MCF 10A (cell line): Measurements from ENCODE around the gene FAM241B. TPM values are rescaled to one million over a fixed set of nuclear protein-coding genes. Genes with fewer than 3 reads are reported as not detected.

Source experiments
- BruUV-seq: library from RNA; stranded (reverse); fragments of 400-500 nt; replicated peaks from 2 replicates; lab custom pipeline; 2021; lab: Mats Ljungman, UMichigan
- CTCF ChIA-PET: fragments of 300-600 bp; sonication (Branson Sonifier 250); formaldehyde crosslinking; extraction: SDS; loops from one replicate; lab custom pipeline; 2021; ENCODE audit warnings: antibody characterized with exemption, inconsistent platforms; lab: Yijun Ruan, JAX
- POLR2A ChIA-PET: fragments of 300-600, 350-650 bp; sonication (Branson Sonifier 250); formaldehyde crosslinking; extraction: SDS; loops from one replicate; lab custom pipeline; 2020; ENCODE audit warnings: antibody characterized with exemption, inconsistent platforms; lab: Yijun Ruan, JAX
- DNase-seq: peaks from one replicate; pipeline ENCODE4 v3.0.0-alpha.2; 2018; ENCODE audit not compliant: unreplicated experiment
- H3K27ac Mint-ChIP-seq: one replicate; pipeline ENCODE4 v1.8.0; 2022; ENCODE audit warnings: mild to moderate bottlenecking, low read depth, mixed read lengths; ENCODE audit not compliant: unreplicated experiment
- H3K27me3 Mint-ChIP-seq: one replicate; pipeline ENCODE4 v1.8.0; 2022; ENCODE audit warnings: mixed read lengths; ENCODE audit not compliant: insufficient read depth, unreplicated experiment
- H3K36me3 Mint-ChIP-seq: one replicate; pipeline ENCODE4 v1.8.0; 2022; ENCODE audit warnings: mild to moderate bottlenecking, moderate library complexity, mixed read lengths; ENCODE audit not compliant: insufficient read depth, unreplicated experiment
- H3K4me1 Mint-ChIP-seq: one replicate; pipeline ENCODE4 v1.8.0; 2022; ENCODE audit warnings: mixed read lengths; ENCODE audit not compliant: insufficient read depth, unreplicated experiment
- H3K4me3 Mint-ChIP-seq: one replicate; pipeline ENCODE4 v1.8.0; 2022; ENCODE audit warnings: mild to moderate bottlenecking, moderate library complexity, mixed read lengths; ENCODE audit not compliant: unreplicated experiment
- H3K9me3 Mint-ChIP-seq: one replicate; pipeline ENCODE4 v1.8.0; 2022; ENCODE audit warnings: mixed read lengths; ENCODE audit not compliant: unreplicated experiment
- CTCF ChIP-seq: fragments of 200-600 bp; IDR thresholded peaks from one replicate; pipeline ENCODE4 v1.8.0; 2022; ENCODE audit warnings: antibody characterized with exemption, mild to moderate bottlenecking; ENCODE audit not compliant: unreplicated experiment
- intact Hi-C: fragments of 100-400 bp; cut with micrococcal nuclease; formaldehyde crosslinking; loops from 2 replicates; pipeline ENCODE4 v1.14.1; 2022
- total RNA-seq: library from RNA; stranded (reverse); gene quantifications from 2 replicates; pipeline ENCODE4 v1.2.3, GENCODE V29; 2022

Gene FAM241B
- total RNA-seq, 1 experiment from 2014 or later, result 7.5 TPM

DNA sequence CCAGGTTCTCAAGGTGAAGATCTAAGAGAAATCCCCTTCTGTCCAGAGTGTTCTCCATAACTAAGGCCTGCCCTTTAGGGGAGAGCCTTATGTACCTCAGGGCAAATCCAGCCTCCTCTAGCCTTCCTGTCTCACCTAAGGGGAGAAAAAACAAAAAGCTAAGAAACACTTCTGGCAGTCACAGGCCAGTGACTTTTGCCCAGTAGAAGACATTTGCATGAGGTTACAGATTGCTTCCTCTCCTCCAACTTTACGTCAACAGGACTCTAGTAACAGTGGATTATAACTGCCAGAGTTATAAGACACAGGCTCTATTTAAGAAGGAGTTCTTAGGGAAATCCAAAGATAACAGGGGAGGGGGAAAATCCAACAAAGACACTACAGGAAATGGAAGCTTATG lies 15.9 kb upstream of the FAM241B start:
- Mint-ChIP-seq H3K27ac (no peak overlapping the region), H3K4me3 (no peak overlapping the region), H3K9me3 (no peaks in the 10 kb centered on the region), H3K27me3 (peaks cover 22% of the 10 kb centered on the region), H3K36me3 (no peaks in the 10 kb centered on the region), H3K4me1 (no peaks in the 10 kb centered on the region)
- CTCF ChIA-PET, result interaction anchor here (0.6 to 4.1 kb wide), 7 partner anchors 15 to 186 kb away, joined by 3 to 20 read pairs (median 3); no protein-coding TSS in a partner anchor
- intact Hi-C loops, result no loop called here
- no TSS peak for BruUV-seq
- POLR2A ChIA-PET, result interaction anchor here (0.7 to 1.9 kb wide), 2 partner anchors 13 to 26 kb away, joined by 3 to 6 read pairs; no protein-coding TSS in a partner anchor
- no peak for TF ChIP-seq CTCF
- DNase-seq, result no peak

- Mint-ChIP-seq H3K27ac (no peak overlapping the region), H3K27me3 (peaks cover 10% of the 10 kb centered on the region), H3K4me3 (no peak overlapping the region), H3K36me3 (no peaks in the 10 kb centered on the region), H3K9me3 (no peaks in the 10 kb centered on the region), H3K4me1 (no peaks in the 10 kb centered on the region)
- CTCF ChIA-PET, result interaction anchor here (0.6 to 4.1 kb wide), 5 partner anchors 13 to 153 kb away, joined by 3 to 20 read pairs (median 4); no protein-coding TSS in a partner anchor
- DNase-seq, result no peak
- intact Hi-C loops, result no loop called here
- POLR2A ChIA-PET, result interaction anchor here (0.6 to 0.8 kb wide), 2 partner anchors 9 to 28 kb away, joined by 3 read pairs; no protein-coding TSS in a partner anchor
- no peak for TF ChIP-seq CTCF
- BruUV-seq, result no TSS peak
Measured at GRCh38 chr10:69616358-69616757, 13.7 kb upstream of the FAM241B start.

DNA sequence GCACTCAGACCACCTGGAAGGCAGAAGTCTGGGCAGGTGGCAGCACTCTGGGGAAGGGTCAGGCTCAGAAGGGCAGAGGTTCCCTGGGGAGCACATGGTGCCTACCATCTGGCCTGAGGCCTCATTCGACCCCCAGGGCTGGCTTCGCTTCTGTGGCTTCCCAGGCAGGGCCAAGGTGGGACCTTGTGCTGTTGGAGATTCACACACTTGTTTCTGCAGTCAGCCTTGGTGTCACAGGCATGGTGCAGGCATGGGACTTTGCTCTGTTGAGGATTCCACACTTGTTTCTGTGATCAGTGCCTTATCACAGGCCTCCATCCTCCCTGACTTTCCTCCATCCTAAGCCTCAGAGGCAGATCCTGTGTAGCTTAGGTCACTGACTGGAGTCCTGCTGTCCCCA lies 11.3 kb upstream of the FAM241B start:
- H3K36me3 Mint-ChIP-seq, result no peaks in the 10 kb centered on the region
- no TSS peak for BruUV-seq

GRCh38 chr10:69619626-69620025 lies 10.4 kb upstream of the FAM241B start:
- intact Hi-C loops, result no loop called here
- CTCF ChIA-PET, result interaction anchor here (0.7 to 1.0 kb wide), 3 partner anchors 10 to 201 kb away, joined by 3 to 5 read pairs (median 3); no protein-coding TSS in a partner anchor
- peaks cover 15% of the 10 kb centered on the region for H3K27me3 Mint-ChIP-seq

More for the DNA sequence above, 11.3 kb upstream of the FAM241B start:
- ChIA-PET CTCF (interaction anchor here (0.8 to 1.0 kb wide), 2 partner anchors 11 kb away, joined by 4 to 5 read pairs; partner anchors contain the start of gene FAM241B), POLR2A (no interaction called here)
- Mint-ChIP-seq H3K4me1 (no peaks in the 10 kb centered on the region), H3K27me3 (peaks cover 6% of the 10 kb centered on the region), H3K27ac (no peak overlapping the region), H3K4me3 (no peak overlapping the region), H3K9me3 (no peaks in the 10 kb centered on the region)
- intact Hi-C loops, result no loop called here
- no peak for TF ChIP-seq CTCF
- no peak for DNase-seq

More at GRCh38 chr10:69619626-69620025, 10.4 kb upstream of the FAM241B start:
- POLR2A ChIA-PET, result no interaction called here
- TF ChIP-seq CTCF, result no peak
- no peaks in the 10 kb centered on the region for H3K4me1 Mint-ChIP-seq
- no peaks in the 10 kb centered on the region for H3K36me3 Mint-ChIP-seq
- H3K9me3 Mint-ChIP-seq, result no peaks in the 10 kb centered on the region
- no peak overlapping the region for H3K4me3 Mint-ChIP-seq
- BruUV-seq, result no TSS peak
- no peak for DNase-seq
- H3K27ac Mint-ChIP-seq, result no peak overlapping the region
